Measurements from ENCODE around the gene ZNF473. TPM values are rescaled to one million over a fixed set of nuclear protein-coding genes. Genes with fewer than 3 reads are reported as not detected.

Gene ZNF473
- polyA plus RNA-seq, 2 of the 4 experiments (the other 2 are of a cell fraction) = 6.9 to 17.0 TPM

GRCh38 chr19:50002386-50002960 lies 23.3 kb upstream of the ZNF473 start:
- no peak overlapping the region for H3K4me2 ChIP-seq
- DNase-seq (ENCODE audit: low read depth in 1 of 2, low spot score in 1 of 2) (no peak), ATAC-seq (no peak), FAIRE-seq (no peak)
- 97% methylated on average over 6 of the region's 6 CpGs for WGBS (ENCODE audit: missing lambda C conversion rate)
- CTCF ChIA-PET = interaction anchor here (1.5 to 4.1 kb wide), 4 partner anchors 9 to 65 kb away, joined by 4 to 24 read pairs (median 16); no protein-coding TSS in a partner anchor
- no peaks in the 10 kb centered on the region for H3K9me3 ChIP-seq
- TF ChIP-seq MAFK (IDR thresholded peaks at IDR 0.05; ENCODE audit: partially characterized antibody) (no peak), HEYL (CRISPR knock-in tag; IDR thresholded peaks at IDR 0.05) (no peak), USF2 (IDR thresholded peaks at IDR 0.05) (no peak), EHMT2 (IDR thresholded peaks at IDR 0.05; ENCODE audit: low read depth) (no peak), FOSL2 (IDR thresholded peaks at IDR 0.05) (no peak), FOSL2 (CRISPR knock-in tag; IDR thresholded peaks at IDR 0.05) (no peak), ELK1 (IDR thresholded peaks at IDR 0.05; ENCODE audit: low read depth, low read length) (no peak), RCOR1 (IDR thresholded peaks at IDR 0.05; ENCODE audit: low read depth, low read length) (no peak), NPAS2 (CRISPR knock-in tag; IDR thresholded peaks at IDR 0.05; ENCODE audit: borderline replicate concordance) (no peak), TP53 (CRISPR knock-in tag; IDR thresholded peaks at IDR 0.05) (no peak)
- no peak overlapping the region for H3K4me3 ChIP-seq
- peaks cover 17% of the 10 kb centered on the region for H3K4me1 ChIP-seq
- POLR2A ChIA-PET = no interaction called here
- no peak overlapping the region for H3K27ac ChIP-seq

- Histone ChIP-seq H3K4me3 (no peak overlapping the region), H3K27ac (peak overlapping the region in 1 of 2 experiments; percentile 55; a peak in 2 of 6 replicates), H3K9me3 (no peaks in the 10 kb centered on the region), H3K4me2 (peak overlapping the region; percentile 73; the same call in 2 of the 3 replicates), H3K4me1 (peaks cover 17% of the 10 kb centered on the region)
- no peak for DNase-seq (ENCODE audit: low read depth in 1 of 2, low spot score in 1 of 2)
- ChIA-PET POLR2A (interaction anchor here (1.0 to 1.3 kb wide), 2 partner anchors 22 to 74 kb away, joined by 4 to 6 read pairs; partner anchors contain the start of genes NUP62 and ZNF473), CTCF (interaction anchor here (0.7 to 4.1 kb wide), 9 partner anchors 10 to 66 kb away, joined by 3 to 24 read pairs (median 4); partner anchors contain the start of gene VRK3)
- FAIRE-seq = no peak
- no peak for TF ChIP-seq CHD4 (IDR thresholded peaks at IDR 0.05; ENCODE audit: borderline replicate concordance)
- TF ChIP-seq CBX8 (IDR thresholded peaks at IDR 0.05) = no peak
- TF ChIP-seq CTCF (IDR thresholded peaks at IDR 0.05) = no peak
- TF ChIP-seq REST (IDR thresholded peaks at IDR 0.05) = peak; percentile 39; the same call in 1 of the 2 replicates
- no peak for ATAC-seq
- WGBS (ENCODE audit: missing lambda C conversion rate) = 94% methylated on average over 17 of the region's 17 CpGs
These were observed 22.5 kb upstream of the ZNF473 start for GRCh38 chr19:50003254-50003788.

Data from A549 (cell line).